ENCODE data around the gene ARID1B. TPM values are rescaled to one million over a fixed set of nuclear protein-coding genes. Genes with fewer than 3 reads are reported as not detected.

ARID1B gene
- total RNA-seq, 2 donors from 2014 or later = 43.9 to 44.6 TPM

DNA sequence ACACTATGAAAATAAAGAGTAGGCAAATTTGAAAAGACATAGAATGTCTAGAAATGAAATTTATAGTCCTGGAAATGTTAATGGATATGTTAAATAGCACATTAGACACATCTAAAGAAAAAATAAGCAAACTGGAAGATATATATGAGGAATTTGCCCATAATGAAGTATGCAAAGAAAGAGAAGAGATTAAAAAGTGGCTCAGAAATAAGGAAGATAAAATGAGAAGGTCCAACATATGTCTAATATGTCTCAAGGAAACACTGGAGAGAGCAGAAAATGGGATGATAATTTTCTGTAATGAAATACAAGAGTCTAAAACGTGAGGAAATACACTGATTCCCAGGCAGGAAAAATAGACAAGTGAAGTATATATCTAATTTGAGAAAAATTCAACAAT lies 36.6 kb upstream of the ARID1B start:
- no peaks in the 10 kb centered on the region for H3K4me1 ChIP-seq
- no peaks in the 10 kb centered on the region for H3K27me3 ChIP-seq
- DNase-seq (ENCODE audit: low spot score) = no peak
- H3K27ac ChIP-seq = no peak overlapping the region
- TF ChIP-seq, protein P1, sequence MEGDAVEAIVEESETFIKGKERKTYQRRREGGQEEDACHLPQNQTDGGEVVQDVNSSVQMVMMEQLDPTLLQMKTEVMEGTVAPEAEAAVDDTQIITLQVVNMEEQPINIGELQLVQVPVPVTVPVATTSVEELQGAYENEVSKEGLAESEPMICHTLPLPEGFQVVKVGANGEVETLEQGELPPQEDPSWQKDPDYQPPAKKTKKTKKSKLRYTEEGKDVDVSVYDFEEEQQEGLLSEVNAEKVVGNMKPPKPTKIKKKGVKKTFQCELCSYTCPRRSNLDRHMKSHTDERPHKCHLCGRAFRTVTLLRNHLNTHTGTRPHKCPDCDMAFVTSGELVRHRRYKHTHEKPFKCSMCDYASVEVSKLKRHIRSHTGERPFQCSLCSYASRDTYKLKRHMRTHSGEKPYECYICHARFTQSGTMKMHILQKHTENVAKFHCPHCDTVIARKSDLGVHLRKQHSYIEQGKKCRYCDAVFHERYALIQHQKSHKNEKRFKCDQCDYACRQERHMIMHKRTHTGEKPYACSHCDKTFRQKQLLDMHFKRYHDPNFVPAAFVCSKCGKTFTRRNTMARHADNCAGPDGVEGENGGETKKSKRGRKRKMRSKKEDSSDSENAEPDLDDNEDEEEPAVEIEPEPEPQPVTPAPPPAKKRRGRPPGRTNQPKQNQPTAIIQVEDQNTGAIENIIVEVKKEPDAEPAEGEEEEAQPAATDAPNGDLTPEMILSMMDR (IDR thresholded peaks at IDR 0.05) = no peak
- peaks cover 0 to 13% of the 10 kb centered on the region in 2 donors for H3K9me3 ChIP-seq
- H3K4me3 ChIP-seq = no peak overlapping the region
- no peaks in the 10 kb centered on the region for H3K36me3 ChIP-seq

DNA sequence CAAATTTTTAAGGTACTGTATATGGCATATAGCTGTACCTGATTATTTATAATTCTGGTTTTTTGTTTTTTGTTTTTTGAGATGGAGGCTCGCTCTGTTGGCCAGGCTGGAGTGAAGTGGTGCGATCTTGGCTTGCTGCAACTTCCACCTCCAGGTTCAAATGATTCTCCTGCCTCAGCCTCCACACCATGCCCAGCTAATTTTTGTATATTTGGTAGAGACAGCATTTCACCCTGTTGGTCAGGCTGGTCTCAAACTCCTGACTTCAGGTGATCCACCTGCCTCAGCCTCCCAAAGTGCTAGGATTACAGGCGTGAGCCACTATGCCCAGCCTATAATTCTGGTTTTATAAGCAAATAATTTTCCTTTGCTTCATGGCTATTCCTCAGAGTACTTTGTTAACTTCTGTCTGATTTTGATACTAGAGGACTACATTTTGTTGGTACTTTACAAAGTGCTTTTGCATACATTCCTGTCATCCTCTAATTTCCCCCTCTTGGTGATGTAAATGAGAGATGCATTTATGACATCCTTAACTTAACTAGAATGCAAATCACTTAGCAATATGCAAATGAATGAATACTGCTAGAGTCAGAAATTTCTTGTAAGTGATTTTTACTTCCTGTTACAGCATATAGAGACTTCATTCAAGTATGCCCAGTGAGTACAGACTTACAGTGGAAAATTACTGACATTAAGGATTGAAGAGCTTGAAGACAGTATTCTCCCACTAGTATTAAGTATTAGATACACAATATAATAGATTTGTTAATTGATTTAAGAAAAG lies 35.7 kb upstream of the ARID1B start:
- TF ChIP-seq, protein P1 (IDR thresholded peaks at IDR 0.05) = no peak
- no peak overlapping the region for H3K27ac ChIP-seq
- no peak for DNase-seq (ENCODE audit: low spot score)
- H3K4me1 ChIP-seq = no peaks in the 10 kb centered on the region
- H3K9me3 ChIP-seq = peaks cover 0 to 13% of the 10 kb centered on the region in 2 donors
- no peaks in the 10 kb centered on the region for H3K27me3 ChIP-seq
- no peak overlapping the region for H3K4me3 ChIP-seq
- no peaks in the 10 kb centered on the region for H3K36me3 ChIP-seq

DNA sequence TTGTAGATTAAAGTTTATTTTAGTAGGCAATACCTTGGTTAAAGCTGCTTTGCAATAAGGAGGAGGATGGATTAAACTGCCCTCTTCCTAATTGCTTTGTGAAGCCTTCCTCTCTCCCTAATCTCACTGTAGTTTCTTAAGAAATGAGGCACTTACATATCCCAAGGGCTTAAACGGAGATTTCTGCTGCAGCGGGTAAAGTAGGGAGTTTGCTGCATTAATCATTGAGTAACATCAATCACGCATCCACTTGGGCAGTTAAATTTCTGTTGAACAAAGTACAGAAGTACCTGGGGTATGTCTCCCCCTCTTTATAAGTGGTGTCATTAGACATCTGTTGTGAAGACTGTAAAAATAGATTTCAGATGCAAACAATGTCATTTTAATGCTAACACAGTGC lies 29.5 kb upstream of the ARID1B start:
- no peak overlapping the region for H3K27ac ChIP-seq
- no peaks in the 10 kb centered on the region for H3K9me3 ChIP-seq
- no peak for DNase-seq (ENCODE audit: low spot score)
- TF ChIP-seq, protein P1 (IDR thresholded peaks at IDR 0.05) = no peak
- no peak overlapping the region for H3K4me3 ChIP-seq
- H3K36me3 ChIP-seq = no peaks in the 10 kb centered on the region
- no peaks in the 10 kb centered on the region for H3K4me1 ChIP-seq
- H3K27me3 ChIP-seq = no peaks in the 10 kb centered on the region

DNA sequence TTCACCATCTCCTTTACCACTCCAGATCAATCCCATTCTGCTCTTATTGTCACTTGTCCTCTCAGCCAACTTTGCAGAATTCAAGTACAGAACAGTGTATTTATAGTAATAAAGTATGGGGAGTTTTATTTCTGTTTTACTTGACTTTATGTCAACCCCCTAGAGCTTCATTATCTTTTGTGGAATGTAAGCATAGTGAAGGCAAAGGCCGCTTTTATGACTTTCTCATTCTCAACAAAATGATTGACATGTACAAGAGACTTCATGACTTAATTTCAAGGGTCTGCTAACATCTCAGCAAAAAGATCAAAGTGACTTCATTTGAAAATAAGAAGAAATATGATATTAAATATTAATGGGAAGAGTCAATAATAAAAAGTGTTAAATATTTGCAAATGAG lies 28.7 kb upstream of the ARID1B start:
- no peaks in the 10 kb centered on the region for H3K27me3 ChIP-seq
- H3K4me3 ChIP-seq = no peak overlapping the region
- H3K4me1 ChIP-seq = no peaks in the 10 kb centered on the region
- DNase-seq (ENCODE audit: low spot score) = no peak
- TF ChIP-seq, protein P1 (IDR thresholded peaks at IDR 0.05) = no peak
- no peaks in the 10 kb centered on the region for H3K9me3 ChIP-seq
- no peaks in the 10 kb centered on the region for H3K36me3 ChIP-seq
- no peak overlapping the region for H3K27ac ChIP-seq

DNA sequence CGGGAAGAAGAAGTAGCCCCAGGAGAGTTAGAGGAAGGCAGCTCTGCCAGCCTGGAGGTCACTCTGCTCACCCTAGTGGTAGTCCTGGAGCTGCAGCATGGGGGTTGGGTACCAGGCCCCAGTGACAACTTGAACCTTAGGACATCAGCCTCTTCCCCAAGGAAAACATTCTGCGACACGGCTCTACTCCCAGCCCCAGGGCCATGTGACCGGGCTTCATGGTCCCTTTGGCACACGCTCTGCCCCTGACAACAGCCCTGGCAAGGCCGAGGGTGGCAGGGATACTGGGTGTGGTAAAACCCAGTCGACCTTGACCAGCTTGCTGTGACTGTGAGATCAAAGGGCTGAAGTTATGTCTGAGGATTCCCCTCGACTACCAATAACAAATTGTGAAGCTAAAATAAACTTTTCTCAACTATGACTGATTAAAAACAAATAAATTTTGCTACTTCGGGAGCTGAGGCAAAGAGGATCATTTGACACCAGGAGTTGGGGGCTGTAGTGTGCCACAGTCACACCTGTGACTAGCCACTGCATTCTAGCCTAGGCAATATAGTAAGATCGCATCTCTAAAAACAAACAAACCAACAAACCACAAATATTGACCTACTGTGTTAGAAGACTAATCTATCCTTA lies 24.4 kb upstream of the ARID1B start:
- H3K9me3 ChIP-seq = no peaks in the 10 kb centered on the region
- H3K4me3 ChIP-seq = no peak overlapping the region
- H3K36me3 ChIP-seq = no peaks in the 10 kb centered on the region
- no peak overlapping the region for H3K27ac ChIP-seq
- TF ChIP-seq, protein P1 (IDR thresholded peaks at IDR 0.05) = peak in 1 of 2 donors; percentile 42
- no peak for DNase-seq (ENCODE audit: low spot score)
- H3K27me3 ChIP-seq = no peaks in the 10 kb centered on the region
- no peaks in the 10 kb centered on the region for H3K4me1 ChIP-seq
